ENCODE results near the gene FSTL5. TPM values are rescaled to one million over a fixed set of nuclear protein-coding genes. Genes with fewer than 3 reads are reported as not detected.

FSTL5 gene
- total and polyA plus RNA-seq, 2 of the 13 experiments (the other 11 are each of a cell fraction or from before 2014, with no cell fraction given), result 0.03 to 0.07 TPM

- Histone ChIP-seq H3K27ac (ENCODE audit: extremely low read length, insufficient read depth, low read length) (no peak overlapping the region), H3K4me2 (ENCODE audit: low read depth, low read length) (no peak overlapping the region), H3K27me3 (ENCODE audit: control insufficient read depth in 1 of 2, insufficient read depth in 2 of 2, low read length in 2 of 2) (no peaks in the 10 kb centered on the region), H3K9me3 (ENCODE audit: low read length) (no peaks in the 10 kb centered on the region), H3K79me2 (ENCODE audit: insufficient read depth, low read length) (no peaks in the 10 kb centered on the region), H4K20me1 (ENCODE audit: insufficient read depth, low read length) (no peaks in the 10 kb centered on the region), H3K4me3 (replicated peaks in 1 of 3; ENCODE audit: insufficient read depth in 1 of 3, low read depth in 2 of 3, low read length in 3 of 3) (no peak overlapping the region), H3K9ac (ENCODE audit: insufficient read depth, low read depth, low read length) (no peak overlapping the region), H2AFZ (ENCODE audit: low read length) (no peak overlapping the region), H3K36me3 (replicated peaks in 1 of 2; ENCODE audit: control insufficient read depth in 1 of 2, insufficient read depth in 2 of 2, low read length in 2 of 2) (no peaks in the 10 kb centered on the region), H3K4me1 (ENCODE audit: insufficient read depth, low read length) (no peaks in the 10 kb centered on the region)
- DNase-seq (ENCODE audit: low spot score), result no peak
- ATAC-seq, result no peak
- ChIA-PET CTCF (ENCODE audit: low intra/inter-chr PET ratio, low total read pairs) (no interaction called here), POLR2A (no interaction called here)
- in situ Hi-C loops (cut with HindIII; ENCODE audit: extremely low pct_ligation_motif_present, low pct_unique_long_range_greater_than_20kb), result no loop called here
- intact Hi-C loops (cut with micrococcal nuclease; ENCODE audit: unreplicated experiment), result no loop called here
- FAIRE-seq, result no peak
- no TSS peak for BruUV-seq (replicated peaks)
- 4% methylated on average over 2 of the region's 2 CpGs for WGBS (ENCODE audit: low lambda C conversion rate)
- TF ChIP-seq MAFF (IDR thresholded peaks at IDR 0.05; ENCODE audit: low read depth, low read length), result peak; percentile 70; the same call in 1 of the 2 replicates
- no peak for TF ChIP-seq ETV5 (CRISPR knock-in tag; IDR thresholded peaks at IDR 0.05; ENCODE audit: borderline replicate concordance)
- TF ChIP-seq MAFK (conservative IDR thresholded peaks at IDR 0.05 in 1 of 2, IDR thresholded peaks at IDR 0.05 in 1 of 2; ENCODE audit: low read length in 2 of 2), result peak; percentile 20 to 80; a peak in 2 of 4 replicates
These were observed 360.6 kb downstream of the FSTL5 start for GRCh38 chr4:161803171-161803570.

GRCh38 chr4:161799710-161800109, 364.1 kb downstream of the FSTL5 start:
- Histone ChIP-seq H3K4me1 (ENCODE audit: insufficient read depth, low read length) (no peaks in the 10 kb centered on the region), H2AFZ (ENCODE audit: low read length) (no peak overlapping the region), H3K27ac (ENCODE audit: extremely low read length, insufficient read depth, low read length) (no peak overlapping the region), H3K4me2 (ENCODE audit: low read depth, low read length) (no peak overlapping the region), H3K9ac (ENCODE audit: insufficient read depth, low read depth, low read length) (no peak overlapping the region), H3K4me3 (replicated peaks in 1 of 3; ENCODE audit: insufficient read depth in 1 of 3, low read depth in 2 of 3, low read length in 3 of 3) (no peak overlapping the region), H4K20me1 (ENCODE audit: insufficient read depth, low read length) (no peaks in the 10 kb centered on the region), H3K79me2 (ENCODE audit: insufficient read depth, low read length) (no peaks in the 10 kb centered on the region), H3K27me3 (ENCODE audit: control insufficient read depth in 1 of 2, insufficient read depth in 2 of 2, low read length in 2 of 2) (no peaks in the 10 kb centered on the region), H3K36me3 (replicated peaks in 1 of 2; ENCODE audit: control insufficient read depth in 1 of 2, insufficient read depth in 2 of 2, low read length in 2 of 2) (no peaks in the 10 kb centered on the region), H3K9me3 (ENCODE audit: low read length) (no peaks in the 10 kb centered on the region)
- ChIA-PET POLR2A (no interaction called here), CTCF (ENCODE audit: low intra/inter-chr PET ratio, low total read pairs) (no interaction called here)
- peak; percentile 65 for ATAC-seq
- intact Hi-C loops (cut with micrococcal nuclease; ENCODE audit: unreplicated experiment) (no loop called here), in situ Hi-C loops (cut with HindIII; ENCODE audit: extremely low pct_ligation_motif_present, low pct_unique_long_range_greater_than_20kb) (no loop called here)
- WGBS (ENCODE audit: low lambda C conversion rate), result 0% methylated on average over 3 of the region's 3 CpGs
- BruUV-seq (replicated peaks), result no TSS peak
- DNase-seq (ENCODE audit: low spot score), result peak; percentile 52
- no peak for FAIRE-seq
- peak; percentile 82 for TF ChIP-seq TCF7 (IDR thresholded peaks at IDR 0.05; ENCODE audit: low read depth)
- TF ChIP-seq RCOR2 (CRISPR knock-in tag; IDR thresholded peaks at IDR 0.05), result 0 out of 2 replicates have a peak, but pooled peaks have one; percentile 44
- peak; percentile 66; the same call in 1 of the 2 replicates for TF ChIP-seq MBD4 (IDR thresholded peaks at IDR 0.05; ENCODE audit: borderline replicate concordance, low read length)
- TF ChIP-seq PHF21A (CRISPR knock-in tag; IDR thresholded peaks at IDR 0.05), result no peak
- TF ChIP-seq SMAD3 (CRISPR knock-in tag; IDR thresholded peaks at IDR 0.05), result 0 out of 2 replicates have a peak, but pooled peaks have one; percentile 25
- TF ChIP-seq ATF4 (CRISPR knock-in tag; IDR thresholded peaks at IDR 0.05), result peak in 1 of 2 experiments; percentile 38; a peak in 1 of 4 replicates
- TF ChIP-seq HDAC1 (CRISPR knock-in tag; IDR thresholded peaks at IDR 0.05), result peak; percentile 29; the same call in 1 of the 2 replicates
- TF ChIP-seq SRF (IDR thresholded peaks at IDR 0.05; ENCODE audit: low read depth, low read length), result no peak
- TF ChIP-seq RERE (CRISPR knock-in tag; IDR thresholded peaks at IDR 0.05; ENCODE audit: low read depth), result peak; percentile 98
